OCI-M1 (cell line): ENCODE data around the gene CASKIN1.
"Not testable (repeated sequence)": the region's sequence is repeated elsewhere in the genome, so short reads cannot be mapped to it uniquely, and the experiment has no call there.

Source experiments
- DNase-seq: peaks from one replicate; lab custom pipeline; 2025; lab: John Stamatoyannopoulos, UW

CASKIN1 gene

GRCh38 chr16:2210386-2211365, 14.3 kb upstream of the CASKIN1 start, which contains the start of gene BRICD5:
Gene BRICD5 (minus strand): TSS chr16:2210863. CDS start chr16:2210833, 30 bp downstream.
- DNase-seq = no peak

GRCh38 chr16:2210009-2210332, 13.6 kb upstream of the CASKIN1 start:
- no peak for DNase-seq

GRCh38 chr16:2209258-2210008, 13.0 kb upstream of the CASKIN1 start:
- DNase-seq = no peak

- no peak for DNase-seq
Measured at GRCh38 chr16:2208772-2209171, 12.4 kb upstream of the CASKIN1 start.

GRCh38 chr16:2208308-2208707, 11.9 kb upstream of the CASKIN1 start:
- DNase-seq = no peak

- no peak for DNase-seq
Measured at GRCh38 chr16:2207872-2208271, 11.5 kb upstream of the CASKIN1 start.

GRCh38 chr16:2206780-2207433, 10.5 kb upstream of the CASKIN1 start:
- DNase-seq = no peak

GRCh38 chr16:2206420-2206779, 10.0 kb upstream of the CASKIN1 start:
- no peak for DNase-seq

- no peak for DNase-seq
Measured at GRCh38 chr16:2205967-2206313, 9.5 kb upstream of the CASKIN1 start.

GRCh38 chr16:2205104-2205966, 8.9 kb upstream of the CASKIN1 start, which contains the start of gene MLST8:
Gene MLST8 (plus strand): TSS chr16:2205454. CDS start chr16:2206086, 632 bp downstream.
- DNase-seq = peak; percentile 92

GRCh38 chr16:2204416-2205103, 8.2 kb upstream of the CASKIN1 start:
- no peak for DNase-seq

GRCh38 chr16:2203119-2203688, 6.8 kb upstream of the CASKIN1 start:
- not testable (repeated sequence) for DNase-seq

- DNase-seq = no peak
Measured at GRCh38 chr16:2200313-2200712, 3.9 kb upstream of the CASKIN1 start.

- no peak for DNase-seq
Measured at GRCh38 chr16:2199621-2200139, 3.3 kb upstream of the CASKIN1 start.

GRCh38 chr16:2199095-2199494, 2.7 kb upstream of the CASKIN1 start:
- no peak for DNase-seq

- no peak for DNase-seq
Measured at GRCh38 chr16:2198283-2198682, 1.9 kb upstream of the CASKIN1 start.

GRCh38 chr16:2197765-2198164, 1.4 kb upstream of the CASKIN1 start:
- DNase-seq = no peak

GRCh38 chr16:2196981-2197511, 641 bp upstream of the CASKIN1 start:
- DNase-seq = no peak

GRCh38 chr16:2195322-2196161, 863 bp downstream of the CASKIN1 start:
- no peak for DNase-seq
